DLD1 (cell line): ENCODE data around the gene TEX52.

ENCODE experiments used
- in situ Hi-C: cut with HindIII; loops from 2 replicates; pipeline ENCODE4 v1.10.0; 2017; ENCODE audit warnings: low sequenced_read_pairs

TEX52 gene

DNA sequence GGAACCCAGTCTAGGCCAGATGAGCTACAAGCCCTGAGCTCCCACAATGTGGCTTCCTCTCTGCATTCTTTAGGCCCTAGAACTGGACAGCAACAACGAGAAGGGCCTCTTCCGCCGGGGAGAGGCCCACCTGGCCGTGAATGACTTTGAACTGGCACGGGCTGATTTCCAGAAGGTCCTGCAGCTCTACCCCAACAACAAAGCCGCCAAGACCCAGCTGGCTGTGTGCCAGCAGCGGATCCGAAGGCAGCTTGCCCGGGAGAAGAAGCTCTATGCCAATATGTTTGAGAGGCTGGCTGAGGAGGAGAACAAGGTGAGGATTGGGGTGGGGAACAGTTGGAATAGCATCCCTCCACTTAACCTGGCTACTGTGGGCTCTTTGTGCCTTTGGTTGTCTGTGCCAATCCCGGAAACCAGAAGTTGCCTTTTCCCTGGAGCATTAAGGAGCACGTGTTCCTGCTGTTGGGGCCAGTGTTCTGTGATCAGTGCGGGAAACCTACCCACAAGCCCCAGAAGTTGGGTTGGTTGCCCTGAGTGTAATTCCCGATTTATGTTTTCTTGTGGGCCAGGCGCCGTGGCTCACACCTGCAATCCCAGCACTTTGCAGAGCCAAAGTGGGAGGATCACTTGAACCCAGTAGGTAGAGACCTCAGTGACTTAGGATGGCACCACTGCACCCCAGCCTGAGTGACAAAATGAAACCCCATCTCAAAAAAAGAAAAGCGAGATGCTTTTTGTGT lies 55.6 kb downstream of the TEX52 start:
- in situ Hi-C loops, result no loop called here

DNA sequence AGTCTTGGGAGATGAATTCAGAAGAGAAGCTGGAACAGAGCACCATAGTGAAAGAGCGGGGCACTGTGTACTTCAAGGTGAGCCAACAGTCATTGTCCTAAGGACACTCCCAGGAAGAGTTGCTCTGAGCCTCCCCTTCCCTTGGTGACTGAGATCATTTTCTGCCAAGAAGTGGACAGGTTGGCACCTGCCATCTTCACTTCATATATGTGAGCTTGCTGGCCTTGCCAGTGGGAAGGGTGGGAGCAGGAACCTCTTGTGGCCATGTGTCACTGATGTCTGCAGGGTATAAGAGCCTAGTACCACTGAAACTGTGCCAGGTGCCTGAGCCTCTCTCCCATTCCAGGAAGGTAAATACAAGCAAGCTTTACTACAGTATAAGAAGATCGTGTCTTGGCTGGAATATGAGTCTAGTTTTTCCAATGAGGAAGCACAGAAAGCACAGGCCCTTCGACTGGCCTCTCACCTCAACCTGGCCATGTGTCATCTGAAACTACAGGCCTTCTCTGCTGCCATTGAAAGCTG lies 56.7 kb downstream of the TEX52 start:
- in situ Hi-C loops, result no loop called here
